Keratinocyte (primary cell): ENCODE data around the gene OXSR1.

ENCODE experiments used
- CTCF ChIP-seq, 3 experiments: IDR thresholded peaks in 1 of 3; conservative IDR thresholded peaks in 1 of 3; optimal IDR thresholded peaks in 1 of 3; 2 replicates in 2 of 3; 3 replicates in 1 of 3; pipeline versions ENCODE3 to v1.5.1; 2011; ENCODE audit warnings: low read length in 3 of 3, mild to moderate bottlenecking in 3 of 3, moderate library complexity in 2 of 3, control low read depth in 1 of 3, inconsistent platforms in 1 of 3; ENCODE audit not compliant: insufficient read depth in 2 of 3; ENCODE audit errors: extremely low read depth in 1 of 3
- EZH2 ChIP-seq: IDR thresholded peaks from one replicate; pipeline ENCODE4 v1.6.1; 2012; ENCODE audit warnings: inconsistent platforms, mild to moderate bottlenecking, low read length, moderate library complexity

- TF ChIP-seq CTCF (optimal IDR thresholded peaks at IDR 0.05 in 1 of 3, IDR thresholded peaks at IDR 0.05 in 1 of 3, conservative IDR thresholded peaks at IDR 0.05 in 1 of 3; ENCODE audit: extremely low read depth in 1 of 3, insufficient read depth in 2 of 3, low read length in 3 of 3) (no peak), EZH2 (no peak)
These were observed 740 bp upstream of the OXSR1 start for GRCh38 chr3:38164643-38164951.
